GM23248 (cell line): ENCODE measurements around the gene FADS1.

Experiments
- EZH2 ChIP-seq: fragments of 200-600 bp; sonication (generic); IDR thresholded peaks from 2 replicates; pipeline ENCODE4 v1.6.1; 2018; ENCODE audit warnings: antibody characterized with exemption, mild to moderate bottlenecking; ENCODE audit not compliant: insufficient read depth, poor library complexity, severe bottlenecking
- EZH2phosphoT487 ChIP-seq: fragments of 200-600 bp; sonication (generic); IDR thresholded peaks from 2 replicates; pipeline ENCODE4 v1.6.1; 2018; ENCODE audit warnings: antibody characterized with exemption, moderate library complexity, mild to moderate bottlenecking, low read depth; ENCODE audit not compliant: insufficient read depth

DNA sequence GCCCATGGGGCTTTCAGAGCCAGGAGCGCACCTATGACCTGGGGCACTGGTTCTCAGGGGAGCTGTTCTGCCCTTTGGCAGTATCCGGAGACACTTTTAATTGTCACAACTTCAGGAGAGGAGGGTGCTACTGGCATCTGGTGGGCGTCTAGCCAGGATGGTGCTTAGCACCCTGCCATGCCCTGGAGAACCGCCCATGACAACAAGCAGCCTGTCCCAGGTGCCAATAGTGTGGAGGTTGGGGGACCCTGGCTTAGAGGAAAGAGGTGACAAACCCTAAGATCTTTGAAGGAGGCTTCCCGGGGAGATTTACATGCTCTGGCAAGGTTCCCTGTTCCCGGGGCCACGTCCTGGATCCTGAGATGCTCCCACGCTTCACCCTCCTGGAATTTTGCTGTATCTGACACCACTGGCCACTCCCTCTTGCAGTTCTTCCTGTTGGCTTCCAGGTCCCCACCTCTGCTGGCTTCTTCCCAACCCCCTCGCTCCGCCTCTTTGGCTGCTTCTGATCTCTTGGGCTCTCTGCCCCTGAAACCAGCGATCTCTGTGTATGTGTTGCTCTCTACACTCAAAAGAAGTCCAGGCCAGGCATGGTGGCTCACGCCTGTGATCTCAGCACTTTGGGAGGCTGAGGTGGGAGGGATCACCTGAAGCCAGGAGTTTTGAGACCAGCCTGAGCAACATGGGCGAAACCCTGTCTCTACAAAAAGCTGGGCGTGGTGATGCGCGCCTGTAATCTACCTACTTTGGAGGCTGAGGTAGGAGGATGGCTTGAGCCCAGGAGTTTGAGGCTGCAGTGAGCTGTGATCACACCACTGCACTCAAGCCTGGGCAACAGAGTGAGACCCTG is 43.5 kb upstream of the FADS1 start:
- no peak for TF ChIP-seq EZH2
- no peak for TF ChIP-seq EZH2phosphoT487
